Brain microvascular endothelial cell (primary cell): ENCODE measurements around the gene TAF5L.

Experiments
- DNase-seq: peaks from one replicate; pipeline ENCODE4 v3.0.0-alpha.2; 2020
- H3K27ac ChIP-seq: fragments of 250-450 bp; sonication (Bioruptor Pico); 2 replicates; pipeline ENCODE4 v1.5.1; 2020; ENCODE audit warnings: mild to moderate bottlenecking, moderate library complexity
- H3K27me3 ChIP-seq: fragments of 250-450 bp; sonication (Bioruptor Pico); replicated peaks from 2 replicates; pipeline ENCODE4 v1.5.1; 2020; ENCODE audit warnings: mild to moderate bottlenecking
- H3K36me3 ChIP-seq: fragments of 250-450 bp; sonication (Bioruptor Pico); replicated peaks from 2 replicates; pipeline ENCODE4 v1.5.1; 2020; ENCODE audit warnings: mild to moderate bottlenecking
- H3K4me3 ChIP-seq: 2 replicates; pipeline ENCODE4 v1.5.1; 2011; ENCODE audit warnings: low read depth, mild to moderate bottlenecking, control low read depth, low read length, moderate library complexity
- CTCF ChIP-seq: IDR thresholded peaks from 2 replicates; pipeline ENCODE4 v1.5.1; 2011; ENCODE audit warnings: low read depth, mild to moderate bottlenecking, moderate library complexity, low read length, control low read depth, inconsistent platforms; ENCODE audit errors: missing control alignments
- in situ Hi-C: cut with HindIII; loops from 2 replicates; pipeline ENCODE4 v1.10.0; 2017; ENCODE audit warnings: low sequenced_read_pairs, low pct_ligation_motif_present

The TAF5L gene

GRCh38 chr1:229619002-229619401 is 6.9 kb downstream of the TAF5L start:
- Histone ChIP-seq H3K27ac (no peak overlapping the region), H3K4me3 (no peak overlapping the region), H3K27me3 (no peaks in the 10 kb centered on the region), H3K36me3 (no peaks in the 10 kb centered on the region)
- TF ChIP-seq CTCF: no peak
- in situ Hi-C loops: no loop called here
- no peak for DNase-seq

GRCh38 chr1:229617351-229618100 is 8.4 kb downstream of the TAF5L start:
- in situ Hi-C loops: no loop called here

GRCh38 chr1:229614701-229615100 is 11.2 kb downstream of the TAF5L start:
- DNase-seq: no peak
- no peak for TF ChIP-seq CTCF
- no peak overlapping the region for H3K27ac ChIP-seq
- in situ Hi-C loops: no loop called here
- peaks cover 18% of the 10 kb centered on the region for H3K36me3 ChIP-seq
- no peak overlapping the region for H3K4me3 ChIP-seq
- no peaks in the 10 kb centered on the region for H3K27me3 ChIP-seq

More at GRCh38 chr1:229617351-229618100, 8.4 kb downstream of the TAF5L start:
- Histone ChIP-seq H3K27ac (no peak overlapping the region), H3K4me3 (no peak overlapping the region), H3K36me3 (peaks cover 4% of the 10 kb centered on the region), H3K27me3 (no peaks in the 10 kb centered on the region)
- DNase-seq: no peak
- no peak for TF ChIP-seq CTCF

GRCh38 chr1:229613938-229614337 is 12.0 kb downstream of the TAF5L start:
- H3K27me3 ChIP-seq: no peaks in the 10 kb centered on the region
- H3K4me3 ChIP-seq: no peak overlapping the region
- no peak for DNase-seq
- H3K27ac ChIP-seq: no peak overlapping the region
- peaks cover 23% of the 10 kb centered on the region for H3K36me3 ChIP-seq
- TF ChIP-seq CTCF: no peak
- in situ Hi-C loops: no loop called here

- Histone ChIP-seq H3K36me3 (peaks cover 35% of the 10 kb centered on the region), H3K27ac (no peak overlapping the region), H3K4me3 (no peak overlapping the region), H3K27me3 (no peaks in the 10 kb centered on the region)
- DNase-seq: no peak
- TF ChIP-seq CTCF: no peak
- in situ Hi-C loops: no loop called here
Measured at GRCh38 chr1:229608590-229608989, 17.3 kb downstream of the TAF5L start.

- H3K36me3 ChIP-seq: peaks cover 33% of the 10 kb centered on the region
Measured at GRCh38 chr1:229607370-229607769, 18.6 kb downstream of the TAF5L start.

More at GRCh38 chr1:229607370-229607769, 18.6 kb downstream of the TAF5L start:
- TF ChIP-seq CTCF: no peak
- Histone ChIP-seq H3K27ac (no peak overlapping the region), H3K27me3 (no peaks in the 10 kb centered on the region), H3K4me3 (no peak overlapping the region)
- in situ Hi-C loops: no loop called here
- no peak for DNase-seq
